ENCODE results near the gene EMC7.

EMC7 gene

GRCh38 chr15:34099914-34100313 lies 1.7 kb downstream of the EMC7 start:
- TF ChIP-seq CTCF (IDR thresholded peaks at IDR 0.05; ENCODE audit: insufficient read depth, low read depth, low read length, missing control alignments): no peak
- DNase-seq (ENCODE audit: low read depth): no peak
- peak overlapping the region; percentile 95; the same call in 1 of the 2 replicates for H3K4me3 ChIP-seq (ENCODE audit: low read depth, low read length)

- H3K4me3 ChIP-seq (ENCODE audit: low read depth, low read length): no peak overlapping the region
- DNase-seq (ENCODE audit: low read depth): no peak
- no peak for TF ChIP-seq CTCF (IDR thresholded peaks at IDR 0.05; ENCODE audit: insufficient read depth, low read depth, low read length, missing control alignments)
Observed at GRCh38 chr15:34085746-34086145, 15.9 kb downstream of the EMC7 start.

- no peak overlapping the region for H3K4me3 ChIP-seq (ENCODE audit: low read depth, low read length)
- no peak for TF ChIP-seq CTCF (IDR thresholded peaks at IDR 0.05; ENCODE audit: insufficient read depth, low read depth, low read length, missing control alignments)
- no peak for DNase-seq (ENCODE audit: low read depth)
Observed at GRCh38 chr15:34084086-34084485, 17.6 kb downstream of the EMC7 start.

- TF ChIP-seq CTCF (IDR thresholded peaks at IDR 0.05; ENCODE audit: insufficient read depth, low read depth, low read length, missing control alignments): no peak
- no peak overlapping the region for H3K4me3 ChIP-seq (ENCODE audit: low read depth, low read length)
- DNase-seq (ENCODE audit: low read depth): no peak
Observed at GRCh38 chr15:34079904-34080303, 21.8 kb downstream of the EMC7 start.

GRCh38 chr15:34078900-34079299 lies 22.8 kb downstream of the EMC7 start:
- H3K4me3 ChIP-seq (ENCODE audit: low read depth, low read length): no peak overlapping the region
- DNase-seq (ENCODE audit: low read depth): no peak
- no peak for TF ChIP-seq CTCF (IDR thresholded peaks at IDR 0.05; ENCODE audit: insufficient read depth, low read depth, low read length, missing control alignments)

GRCh38 chr15:34076785-34077184 lies 24.9 kb downstream of the EMC7 start:
- TF ChIP-seq CTCF (IDR thresholded peaks at IDR 0.05; ENCODE audit: insufficient read depth, low read depth, low read length, missing control alignments): no peak
- no peak for DNase-seq (ENCODE audit: low read depth)
- no peak overlapping the region for H3K4me3 ChIP-seq (ENCODE audit: low read depth, low read length)

- no peak for TF ChIP-seq CTCF (IDR thresholded peaks at IDR 0.05; ENCODE audit: insufficient read depth, low read depth, low read length, missing control alignments)
Observed at GRCh38 chr15:34070003-34070402, 31.7 kb downstream of the EMC7 start.

More at GRCh38 chr15:34070003-34070402, 31.7 kb downstream of the EMC7 start:
- no peak overlapping the region for H3K4me3 ChIP-seq (ENCODE audit: low read depth, low read length)
- no peak for DNase-seq (ENCODE audit: low read depth)

Measured in GM12865 (cell line).